DOHH2 (cell line): Measurements from ENCODE around the gene TMEM123.

Experiments
- H3F3A ChIP-seq: fragments of 200-600 bp; sonication (generic), shearing (Covaris generic); 2 replicates; pipeline ENCODE4 v1.6.0; 2016; ENCODE audit warnings: antibody characterized with exemption, mild to moderate bottlenecking; ENCODE audit not compliant: control insufficient read depth, insufficient read depth
- H3K27ac ChIP-seq: fragments of 200-600 bp; sonication (generic); 2 replicates; pipeline ENCODE4 v1.5.1; 2014; ENCODE audit warnings: low read depth, mild to moderate bottlenecking, low read length, moderate library complexity
- H3K27me3 ChIP-seq: fragments of 200-600 bp; sonication (generic); 2 replicates; pipeline ENCODE4 v1.6.1; 2014; ENCODE audit warnings: mild to moderate bottlenecking, low read length, mixed read lengths; ENCODE audit not compliant: control insufficient read depth
- H3K36me3 ChIP-seq: fragments of 200-600 bp; sonication (generic); 2 replicates; pipeline ENCODE4 v1.6.1; 2014; ENCODE audit warnings: mild to moderate bottlenecking, low read length, moderate library complexity, mixed read lengths; ENCODE audit not compliant: control insufficient read depth
- H3K4me1 ChIP-seq: fragments of 200-600 bp; sonication (generic); 2 replicates; pipeline ENCODE4 v1.6.1; 2014; ENCODE audit warnings: mild to moderate bottlenecking, low read length, mixed read lengths; ENCODE audit not compliant: control insufficient read depth
- H3K4me2 ChIP-seq: fragments of 200-600 bp; sonication (generic); 2 replicates; pipeline ENCODE4 v1.6.0; 2014; ENCODE audit warnings: mild to moderate bottlenecking, low read length, moderate library complexity
- H3K4me3 ChIP-seq: fragments of 200-600 bp; sonication (generic); 2 replicates; pipeline ENCODE4 v1.5.1; 2014; ENCODE audit warnings: mild to moderate bottlenecking, low read length, mixed read lengths
- H3K79me2 ChIP-seq: fragments of 200-600 bp; sonication (generic); 2 replicates; pipeline ENCODE4 v1.6.1; 2014; ENCODE audit warnings: mild to moderate bottlenecking, low read length, mixed read lengths; ENCODE audit not compliant: control insufficient read depth
- H3K9me2 ChIP-seq: fragments of 200-600 bp; sonication (generic); replicated peaks from 2 replicates; pipeline ENCODE4 v1.6.1; 2014; ENCODE audit warnings: mild to moderate bottlenecking, low read length, mixed read lengths; ENCODE audit not compliant: control insufficient read depth
- H3K9me3 ChIP-seq: fragments of 200-600 bp; sonication (generic); 2 replicates; pipeline ENCODE4 v1.6.1; 2014; ENCODE audit warnings: antibody characterized with exemption, low read length, mixed read lengths; ENCODE audit not compliant: control insufficient read depth, insufficient read depth
- H4K20me1 ChIP-seq: fragments of 200-600 bp; sonication (generic); 2 replicates; pipeline ENCODE4 v1.6.0; 2014; ENCODE audit warnings: low read depth, mild to moderate bottlenecking, antibody characterized with exemption, low read length, moderate library complexity; ENCODE audit not compliant: control insufficient read depth, insufficient read depth
- EZH2phosphoT487 ChIP-seq: fragments of 200-600 bp; sonication (generic); IDR thresholded peaks from 2 replicates; pipeline ENCODE4 v1.6.1; 2017; ENCODE audit warnings: borderline replicate concordance, mild to moderate bottlenecking, antibody characterized with exemption, low read length, moderate library complexity, mixed read lengths
- TF ChIP-seq, protein P1 (sequence below): fragments of 200-600 bp; sonication (generic); IDR thresholded peaks from one replicate; pipeline ENCODE4 v1.5.1; 2014; ENCODE audit warnings: antibody characterized with exemption, mild to moderate bottlenecking, low read depth, low read length; ENCODE audit not compliant: poor library complexity, severe bottlenecking

The TMEM123 gene

DNA sequence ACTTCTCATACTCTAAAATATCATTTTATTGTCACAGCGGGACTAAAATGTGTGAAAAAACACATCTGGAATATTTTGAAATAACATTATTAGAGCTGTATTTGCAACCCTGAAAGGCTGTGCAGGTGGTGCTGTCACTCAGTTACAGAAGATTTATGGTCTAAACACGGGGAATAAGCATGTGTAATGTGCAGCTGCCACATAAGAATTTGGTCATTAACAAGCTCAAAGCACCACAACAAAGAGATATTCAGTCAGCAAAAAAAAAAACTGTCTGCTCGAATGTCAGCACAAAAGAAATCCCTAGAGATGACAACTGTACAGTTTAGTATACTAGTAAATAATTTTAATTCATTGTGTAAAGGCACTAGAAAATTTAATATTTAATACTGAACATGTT, 31.3 kb downstream of the TMEM123 start:
- Histone ChIP-seq H3K27me3 (no peaks in the 10 kb centered on the region), H3K36me3 (peaks cover 79% of the 10 kb centered on the region), H3K4me3 (no peak overlapping the region), H3K4me2 (no peak overlapping the region), H4K20me1 (peaks cover 4% of the 10 kb centered on the region; the same call in 1 of the 2 replicates), H3F3A (no peaks in the 10 kb centered on the region), H3K9me3 (peaks cover 10% of the 10 kb centered on the region; the same call in 1 of the 2 replicates), H3K79me2 (peaks cover 99% of the 10 kb centered on the region), H3K9me2 (no peaks in the 10 kb centered on the region), H3K27ac (no peak overlapping the region), H3K4me1 (peaks cover 35% of the 10 kb centered on the region)
- no peak for TF ChIP-seq EZH2phosphoT487
- TF ChIP-seq, protein P1, sequence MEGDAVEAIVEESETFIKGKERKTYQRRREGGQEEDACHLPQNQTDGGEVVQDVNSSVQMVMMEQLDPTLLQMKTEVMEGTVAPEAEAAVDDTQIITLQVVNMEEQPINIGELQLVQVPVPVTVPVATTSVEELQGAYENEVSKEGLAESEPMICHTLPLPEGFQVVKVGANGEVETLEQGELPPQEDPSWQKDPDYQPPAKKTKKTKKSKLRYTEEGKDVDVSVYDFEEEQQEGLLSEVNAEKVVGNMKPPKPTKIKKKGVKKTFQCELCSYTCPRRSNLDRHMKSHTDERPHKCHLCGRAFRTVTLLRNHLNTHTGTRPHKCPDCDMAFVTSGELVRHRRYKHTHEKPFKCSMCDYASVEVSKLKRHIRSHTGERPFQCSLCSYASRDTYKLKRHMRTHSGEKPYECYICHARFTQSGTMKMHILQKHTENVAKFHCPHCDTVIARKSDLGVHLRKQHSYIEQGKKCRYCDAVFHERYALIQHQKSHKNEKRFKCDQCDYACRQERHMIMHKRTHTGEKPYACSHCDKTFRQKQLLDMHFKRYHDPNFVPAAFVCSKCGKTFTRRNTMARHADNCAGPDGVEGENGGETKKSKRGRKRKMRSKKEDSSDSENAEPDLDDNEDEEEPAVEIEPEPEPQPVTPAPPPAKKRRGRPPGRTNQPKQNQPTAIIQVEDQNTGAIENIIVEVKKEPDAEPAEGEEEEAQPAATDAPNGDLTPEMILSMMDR, result no peak

DNA sequence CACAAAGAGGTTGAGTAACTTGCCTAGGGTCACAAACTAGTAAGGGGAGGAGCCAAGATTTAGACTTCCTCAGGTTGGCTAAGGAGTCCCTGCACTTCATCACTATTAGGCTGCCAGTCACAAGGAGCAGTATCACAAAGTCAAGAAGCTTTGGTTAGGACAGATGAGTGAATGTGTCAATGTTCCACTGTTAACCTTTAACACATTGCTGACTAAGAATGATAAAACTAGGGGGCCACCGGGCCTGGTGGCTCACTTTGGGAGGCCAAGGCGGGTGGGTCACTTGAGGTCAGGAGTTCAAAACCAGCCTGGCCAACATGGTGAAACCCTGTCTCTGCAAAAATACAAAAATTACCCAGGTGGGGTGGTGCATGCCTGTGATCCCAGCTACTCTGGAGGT, 32.0 kb downstream of the TMEM123 start:
- H4K20me1 ChIP-seq, result peaks cover 4% of the 10 kb centered on the region; the same call in 1 of the 2 replicates
- peaks cover 73% of the 10 kb centered on the region for H3K36me3 ChIP-seq
- H3K9me2 ChIP-seq, result no peaks in the 10 kb centered on the region
- H3K4me2 ChIP-seq, result no peak overlapping the region
- H3K79me2 ChIP-seq, result peaks cover 99% of the 10 kb centered on the region
- no peaks in the 10 kb centered on the region for H3K27me3 ChIP-seq
- TF ChIP-seq, protein P1, result no peak
- no peak for TF ChIP-seq EZH2phosphoT487
- H3K4me1 ChIP-seq, result peaks cover 34% of the 10 kb centered on the region
- no peak overlapping the region for H3K4me3 ChIP-seq
- H3K27ac ChIP-seq, result no peak overlapping the region
- no peaks in the 10 kb centered on the region for H3F3A ChIP-seq
- H3K9me3 ChIP-seq, result peaks cover 10% of the 10 kb centered on the region; the same call in 1 of the 2 replicates

DNA sequence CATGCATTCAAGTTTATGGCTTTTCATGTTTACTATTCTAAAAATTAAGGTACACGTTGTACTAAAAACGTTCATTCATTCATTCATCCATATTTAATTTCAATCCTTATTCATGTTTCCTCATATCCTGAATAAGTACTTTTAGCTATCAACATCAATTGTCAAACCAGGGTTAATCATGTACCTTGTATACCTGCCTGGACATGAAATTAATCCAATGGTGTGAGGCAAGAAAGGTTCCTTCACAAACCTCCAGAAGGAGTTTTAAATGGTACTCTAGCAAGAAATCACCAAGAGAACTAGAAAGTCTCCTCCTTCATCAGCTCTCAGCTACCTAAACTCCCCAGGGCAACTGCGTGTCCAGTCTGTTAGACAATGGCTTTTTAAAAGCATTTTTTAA, 33.4 kb downstream of the TMEM123 start:
- peaks cover 11% of the 10 kb centered on the region for H4K20me1 ChIP-seq

More for the DNA sequence above, 33.4 kb downstream of the TMEM123 start:
- Histone ChIP-seq H3K4me3 (no peak overlapping the region), H3K9me3 (peaks cover 10% of the 10 kb centered on the region; the same call in 1 of the 2 replicates), H3K79me2 (peaks cover 99% of the 10 kb centered on the region), H3K9me2 (no peaks in the 10 kb centered on the region), H3K27me3 (no peaks in the 10 kb centered on the region), H3K36me3 (peaks cover 64% of the 10 kb centered on the region), H3K4me2 (no peak overlapping the region), H3K27ac (no peak overlapping the region), H3F3A (no peaks in the 10 kb centered on the region), H3K4me1 (peaks cover 40% of the 10 kb centered on the region)
- no peak for TF ChIP-seq EZH2phosphoT487
- TF ChIP-seq, protein P1, result no peak
